Left lung (tissue), 14 donors: ENCODE measurements around the gene MPPED1. TPM values are rescaled to one million over a fixed set of nuclear protein-coding genes. Genes with fewer than 3 reads are reported as not detected.

Experiments
- ATAC-seq: fragments of 200-7000 bp; cut with Tn5 transposase; one replicate; pipeline ENCODE4 v1.9.1; 2020; ENCODE audit warnings: moderate library complexity
- DNase-seq, 4 donors: peaks; one replicate each; pipeline ENCODE4 v3.0.0-alpha.2; 2013 to 2020
- H3K27ac ChIP-seq, 2 donors: fragments of 200-600 bp; sonication (generic) in 1 of 2; one replicate each; pipeline versions ENCODE4 v1.5.0 to v1.8.0; 2020 to 2021
- H3K27me3 ChIP-seq, 2 donors: fragments of 200-600 bp; sonication (generic) in 1 of 2; one replicate each; pipeline versions ENCODE4 v1.5.0 to v1.8.0; 2020 to 2021
- H3K36me3 ChIP-seq, 2 donors: fragments of 200-600 bp; sonication (generic) in 1 of 2; one replicate each; pipeline versions ENCODE4 v1.5.0 to v1.8.0; 2020 to 2021
- H3K4me1 ChIP-seq, 2 donors: fragments of 200-600 bp; one replicate each; pipeline ENCODE4 v1.8.0; 2021
- H3K4me3 ChIP-seq, 2 donors: fragments of 200-600 bp; sonication (generic) in 1 of 2; one replicate each; pipeline versions ENCODE4 v1.5.0 to v1.8.0; 2020 to 2021; ENCODE audit warnings: mild to moderate bottlenecking in 1 of 2
- H3K9me3 ChIP-seq, 2 donors: fragments of 200-600 bp; sonication (generic) in 1 of 2; one replicate each; pipeline versions ENCODE4 v1.5.0 to v1.8.0; 2020 to 2021
- intact Hi-C, 2 donors: fragments of 100-400 bp; cut with DNase I; formaldehyde crosslinking; loops; one replicate each; pipeline versions ENCODE4 v1.11.2 to v1.14.2; 2022
- long read RNA-seq, 12 donors: library from polyadenylated mRNA in 2 of 12; unstranded in 2 of 12; transcript quantifications; one replicate each; pipeline ENCODE4 v2.0.0 and lab custom pipeline, GENCODE V29; 2019 to 2026
- polyA plus RNA-seq, 6 donors: library from polyadenylated mRNA; unstranded; fragments of 120-200 nt; gene quantifications; one replicate each; pipeline ENCODE4 v1.2.1, GENCODE V29; 2013; ENCODE audit not compliant: insufficient read length in 6 of 6
- total RNA-seq, 2 donors: library from RNA; stranded (reverse); fragmentation: NEBNext Ultra II Directional; extraction: Animal tissue kit (Norgen Biotek cat#: 25700); gene quantifications; one replicate each; pipeline ENCODE4 v1.2.1, GENCODE V29; 2021
- TF ChIP-seq, protein P1 (sequence below), 2 donors: fragments of 200-600 bp; sonication (generic) in 1 of 2; IDR thresholded peaks; one replicate each; pipeline versions ENCODE4 v1.5.0 to v1.8.0; 2021; ENCODE audit warnings: antibody characterized with exemption in 2 of 2
- donor health status: DM: no; HTN: yes; CAD: no.
- donor health status: DM: no; HTN: no; CAD: no.

MPPED1 gene
- total RNA-seq (not detected), polyA plus RNA-seq (under 1 TPM; 0.37 to 0.67 (median 0.52) TPM)
- long read RNA-seq, donor 1, result 0 reads
- long read RNA-seq, donor 2, result 0 reads
- long read RNA-seq, donor 3, result 0 reads
- long read RNA-seq, donor 4, result 0 reads
- long read RNA-seq, donor 5, result 0 reads
- long read RNA-seq, donor 6, result 0 reads
- long read RNA-seq, donor 7, result 0 reads
- long read RNA-seq, donor 8, result 0 reads
- long read RNA-seq, donor 9, result 0 reads
- long read RNA-seq, donor 10, result 0 reads
- long read RNA-seq, donor 11, partial matches to known transcripts, result 13 of 14 reads
- long read RNA-seq, donor 11, other reads (novel, unspliced or antisense), result 0 of 14 reads
- long read RNA-seq, donor 12, result 0 reads

DNA sequence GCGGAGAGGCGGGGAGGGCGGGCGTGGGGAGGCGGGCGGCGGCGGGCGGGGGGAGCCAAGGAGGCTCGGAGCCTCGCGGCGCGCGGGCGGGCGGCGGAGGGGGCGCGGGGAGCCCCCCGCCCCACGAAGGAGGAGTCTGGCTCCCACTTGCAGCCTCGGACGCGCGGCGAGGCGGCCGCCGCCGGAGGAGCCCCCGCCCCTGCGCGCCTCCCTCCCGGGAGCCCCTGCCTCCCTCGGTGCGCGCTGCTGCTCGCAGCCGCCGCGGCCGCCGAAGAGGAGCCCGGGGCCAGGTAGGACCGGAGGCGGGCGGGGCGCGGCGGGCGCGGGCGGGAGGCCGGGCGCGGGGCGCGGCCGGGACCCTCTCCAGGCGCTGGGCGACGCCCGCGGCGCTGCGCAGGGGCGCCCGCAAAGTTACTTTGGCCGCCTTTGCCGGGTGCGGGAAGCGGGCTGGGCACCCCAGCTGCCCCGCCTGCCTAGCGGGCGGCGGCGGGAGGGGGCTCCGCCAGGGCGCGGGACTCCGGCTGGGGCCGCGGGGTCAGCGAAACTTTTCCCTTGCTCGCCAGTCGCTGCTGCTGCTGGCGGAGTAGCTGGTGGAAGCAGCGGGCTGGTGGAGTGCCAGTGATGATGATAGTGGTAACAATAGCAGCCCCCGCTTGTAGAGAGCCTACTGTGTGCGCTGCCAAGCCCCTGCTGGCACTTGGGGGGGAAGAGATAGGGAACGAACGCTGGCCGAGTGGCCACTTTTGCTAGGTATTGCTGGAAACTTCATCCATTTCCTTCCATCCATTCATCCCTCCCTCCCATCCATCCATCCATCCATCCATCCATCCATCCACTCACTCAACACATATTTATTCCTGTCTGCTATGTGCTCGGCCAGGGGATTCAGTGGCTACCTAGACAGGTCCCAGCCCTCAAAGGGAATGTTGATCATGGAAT lies at the start of gene MPPED1:
Gene MPPED1, plus strand, starts transcription at position 146 of the 939 bp plus-strand sequence. CDS start 12,972 bp downstream, outside the sequence.
- ATAC-seq (no peak), DNase-seq (no peak)
- Histone ChIP-seq H3K4me3 (no peak within 1 kb of the TSS), H3K9me3 (no peaks in the 10 kb centered on the region), H3K36me3 (no peaks in the 10 kb centered on the region), H3K27me3 (peaks cover 41 to 96% of the 10 kb centered on the region in 2 donors), H3K27ac (no peak within 1 kb of the TSS), H3K4me1 (no peaks in the 10 kb centered on the region)
- TF ChIP-seq, protein P1, sequence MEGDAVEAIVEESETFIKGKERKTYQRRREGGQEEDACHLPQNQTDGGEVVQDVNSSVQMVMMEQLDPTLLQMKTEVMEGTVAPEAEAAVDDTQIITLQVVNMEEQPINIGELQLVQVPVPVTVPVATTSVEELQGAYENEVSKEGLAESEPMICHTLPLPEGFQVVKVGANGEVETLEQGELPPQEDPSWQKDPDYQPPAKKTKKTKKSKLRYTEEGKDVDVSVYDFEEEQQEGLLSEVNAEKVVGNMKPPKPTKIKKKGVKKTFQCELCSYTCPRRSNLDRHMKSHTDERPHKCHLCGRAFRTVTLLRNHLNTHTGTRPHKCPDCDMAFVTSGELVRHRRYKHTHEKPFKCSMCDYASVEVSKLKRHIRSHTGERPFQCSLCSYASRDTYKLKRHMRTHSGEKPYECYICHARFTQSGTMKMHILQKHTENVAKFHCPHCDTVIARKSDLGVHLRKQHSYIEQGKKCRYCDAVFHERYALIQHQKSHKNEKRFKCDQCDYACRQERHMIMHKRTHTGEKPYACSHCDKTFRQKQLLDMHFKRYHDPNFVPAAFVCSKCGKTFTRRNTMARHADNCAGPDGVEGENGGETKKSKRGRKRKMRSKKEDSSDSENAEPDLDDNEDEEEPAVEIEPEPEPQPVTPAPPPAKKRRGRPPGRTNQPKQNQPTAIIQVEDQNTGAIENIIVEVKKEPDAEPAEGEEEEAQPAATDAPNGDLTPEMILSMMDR (IDR thresholded peaks at IDR 0.05), result no peak
- intact Hi-C loops, result no loop called here

DNA sequence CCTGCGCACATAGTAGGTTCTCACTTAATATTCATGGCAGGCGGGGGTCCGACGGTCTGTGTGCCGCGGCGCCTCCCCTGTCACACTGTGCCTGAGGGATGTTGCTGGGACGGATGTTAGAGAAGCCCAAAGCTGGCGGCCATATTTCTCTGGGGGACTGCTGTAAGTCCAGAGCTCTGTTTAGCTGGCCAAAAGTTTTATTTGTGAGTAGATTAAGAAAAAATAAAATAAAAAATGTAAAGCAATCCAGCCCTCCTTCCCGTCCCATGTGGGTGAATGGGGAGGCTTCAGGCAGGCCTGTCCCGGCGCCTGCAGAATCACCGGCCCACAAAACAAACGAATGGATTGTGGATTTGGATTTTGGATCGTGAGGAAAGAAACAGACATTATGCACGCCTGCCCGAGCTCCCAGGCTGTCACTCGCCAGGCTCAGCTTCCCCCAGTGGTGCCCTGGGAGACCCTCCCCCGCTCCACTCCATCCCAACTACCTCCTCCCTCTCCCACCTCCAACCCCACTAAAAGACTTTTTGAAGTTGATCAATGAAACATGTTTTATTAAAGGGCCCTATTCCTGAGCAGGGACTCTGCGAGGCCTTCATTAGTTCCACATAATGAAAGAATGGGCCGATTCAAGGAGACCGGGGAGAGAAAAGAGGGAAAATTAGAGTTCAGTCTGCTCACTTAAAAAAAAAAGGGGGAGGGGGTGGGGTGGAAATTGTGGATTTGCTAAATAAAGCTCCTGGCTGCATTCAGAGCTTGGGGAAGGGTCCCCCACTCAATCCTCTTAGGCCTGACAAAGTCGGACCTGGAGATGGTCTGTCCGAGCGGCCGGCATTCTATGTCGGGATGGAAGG lies 48.3 kb upstream of the MPPED1 start:
- intact Hi-C loops, result no loop called here
- Histone ChIP-seq H3K9me3 (no peaks in the 10 kb centered on the region), H3K4me1 (no peaks in the 10 kb centered on the region), H3K36me3 (no peaks in the 10 kb centered on the region), H3K27me3 (peaks cover 3 to 26% of the 10 kb centered on the region in 2 donors), H3K4me3 (no peak overlapping the region), H3K27ac (no peak overlapping the region)
- ATAC-seq (no peak), DNase-seq (no peak)
- TF ChIP-seq, protein P1 (IDR thresholded peaks at IDR 0.05), result no peak

DNA sequence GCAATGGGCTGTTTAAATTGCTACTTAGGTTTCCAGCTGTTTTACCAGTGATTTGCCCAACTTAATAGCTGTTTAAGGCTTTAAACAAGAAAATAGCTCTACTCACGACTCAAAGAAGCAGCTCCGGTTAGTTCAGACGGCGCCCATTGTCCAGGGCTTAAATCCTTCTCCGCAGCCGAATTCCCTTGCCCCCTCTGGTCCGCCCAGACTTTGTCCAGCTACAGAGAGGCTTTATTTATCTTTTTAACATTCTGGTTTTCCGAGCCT lies 47.7 kb upstream of the MPPED1 start:
- H3K4me3 ChIP-seq, result no peak overlapping the region
- H3K27me3 ChIP-seq, result peaks cover 3 to 31% of the 10 kb centered on the region in 2 donors
- no peaks in the 10 kb centered on the region for H3K9me3 ChIP-seq
- H3K36me3 ChIP-seq, result no peaks in the 10 kb centered on the region
- H3K4me1 ChIP-seq, result no peaks in the 10 kb centered on the region
- ATAC-seq, result no peak
- no peak overlapping the region for H3K27ac ChIP-seq
- no peak for DNase-seq
- TF ChIP-seq, protein P1 (IDR thresholded peaks at IDR 0.05), result no peak
- intact Hi-C loops, result no loop called here

DNA sequence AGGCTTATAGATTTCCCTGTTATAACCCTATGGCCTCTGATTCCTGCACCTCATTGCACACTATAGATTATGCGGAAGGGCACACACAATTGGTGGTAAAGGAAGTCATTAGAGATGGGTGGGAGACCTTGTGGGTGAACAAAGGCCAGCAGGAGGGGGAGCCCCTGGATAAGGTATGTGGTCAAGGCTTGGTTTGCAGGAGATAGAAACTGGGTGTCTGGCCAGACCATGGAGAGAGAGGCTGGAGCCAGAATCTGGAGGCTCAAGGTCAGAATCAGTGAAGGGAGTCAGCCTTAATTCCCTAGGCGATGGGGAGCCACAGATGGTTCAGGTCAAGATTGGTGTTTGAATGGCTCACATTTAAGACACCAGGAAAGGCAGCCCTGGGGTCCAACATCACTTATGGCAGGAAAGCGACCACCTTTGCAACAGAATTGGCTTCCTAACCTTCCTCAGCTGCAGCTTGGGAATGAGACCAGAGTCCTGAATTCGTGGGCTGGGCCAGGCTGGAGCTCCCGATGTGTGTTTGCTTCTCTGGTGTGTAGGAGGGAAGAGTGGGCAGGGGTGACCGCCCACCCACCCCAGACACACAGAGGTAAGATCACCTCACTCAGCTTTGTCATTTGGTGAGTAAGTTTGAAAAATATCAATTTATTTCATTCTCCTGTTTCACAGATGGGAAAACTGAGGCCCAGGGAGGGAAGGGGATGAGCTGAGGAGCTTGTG lies 45.9 kb upstream of the MPPED1 start:
- H3K27ac ChIP-seq, result no peak overlapping the region
- H3K36me3 ChIP-seq, result no peaks in the 10 kb centered on the region
- DNase-seq (no peak), ATAC-seq (no peak)
- no peaks in the 10 kb centered on the region for H3K9me3 ChIP-seq
- intact Hi-C loops, result no loop called here
- no peak overlapping the region for H3K4me3 ChIP-seq
- peaks cover 5 to 49% of the 10 kb centered on the region in 2 donors for H3K27me3 ChIP-seq
- TF ChIP-seq, protein P1 (IDR thresholded peaks at IDR 0.05), result no peak
- no peaks in the 10 kb centered on the region for H3K4me1 ChIP-seq
